HepG2 (cell line): ENCODE data around the gene ARHGEF9.

Experiments
- ATF6 ChIP-seq: sonication (generic); formaldehyde crosslinking; conservative IDR thresholded peaks from 2 replicates; pipeline ENCODE4 v1.4.0; 2020; ENCODE audit warnings: missing genetic modification reagents
- CCAR2 ChIP-seq: fragments of 200-400 bp; formaldehyde crosslinking; optimal IDR thresholded peaks from 2 replicates; pipeline ENCODE3; 2018; ENCODE audit warnings: low read depth, mild to moderate bottlenecking, low read length, moderate library complexity
- CTCF ChIP-seq: sonication (generic); formaldehyde crosslinking; IDR thresholded peaks from 2 replicates; pipeline ENCODE4 v1.5.0; 2020; ENCODE audit warnings: mild to moderate bottlenecking, missing genetic modification reagents, moderate library complexity
- GABPA ChIP-seq, 2 experiments: IDR thresholded peaks; 2 replicates each; pipeline ENCODE4 v1.6.1; 2011 to 2016; ENCODE audit warnings: low read depth in 2 of 2, low read length in 1 of 2, missing biosample characterization in 1 of 2, missing genetic modification characterization in 1 of 2
- LRRFIP1 ChIP-seq: sonication (generic); formaldehyde crosslinking; conservative IDR thresholded peaks from 2 replicates; pipeline ENCODE4 v1.4.0; 2020; ENCODE audit warnings: missing genetic modification reagents
- NR1H2 ChIP-seq: sonication (generic); formaldehyde crosslinking; IDR thresholded peaks from 2 replicates; pipeline ENCODE4 v1.8.1; 2022; ENCODE audit warnings: low read depth, missing genetic modification reagents, borderline replicate concordance
- PHF21A ChIP-seq: sonication (generic); formaldehyde crosslinking; IDR thresholded peaks from 2 replicates; pipeline ENCODE4 v1.5.0; 2020; ENCODE audit warnings: mild to moderate bottlenecking, missing genetic modification reagents
- SOX13 ChIP-seq, 3 experiments: fragments of 450-650 bp in 1 of 3; sonication (generic) in 1 of 3; formaldehyde crosslinking in 1 of 3; IDR thresholded peaks in 2 of 3; conservative IDR thresholded peaks in 1 of 3; 2 replicates each; pipeline versions ENCODE4 v1.5.0 to v1.6.1; 2016 to 2020; ENCODE audit warnings: antibody characterized with exemption in 1 of 3, mild to moderate bottlenecking in 1 of 3, missing compliant biosample characterization in 1 of 3, missing genetic modification reagents in 1 of 3, moderate library complexity in 1 of 3
- SP2 ChIP-seq: sonication (generic); formaldehyde crosslinking; IDR thresholded peaks from 2 replicates; pipeline ENCODE4 v1.5.1; 2020; ENCODE audit warnings: mild to moderate bottlenecking, missing genetic modification reagents
- ZBTB2 ChIP-seq: sonication (generic); formaldehyde crosslinking; IDR thresholded peaks from 2 replicates; pipeline ENCODE4 v1.8.0; 2022; ENCODE audit warnings: low read depth, missing genetic modification reagents
- ZNF576 ChIP-seq: sonication (generic); formaldehyde crosslinking; IDR thresholded peaks from 2 replicates; pipeline ENCODE4 v1.4.0; 2020; ENCODE audit warnings: mild to moderate bottlenecking, missing genetic modification reagents

- TF ChIP-seq GABPA (IDR thresholded peaks at IDR 0.05; ENCODE audit: low read depth, low read length), result no peak
- TF ChIP-seq GABPA (CRISPR knock-in tag; IDR thresholded peaks at IDR 0.05; ENCODE audit: low read depth), result no peak
- no peak for TF ChIP-seq SP2
- TF ChIP-seq LRRFIP1 (CRISPR knock-in tag), result no peak
- no peak for TF ChIP-seq CCAR2
- TF ChIP-seq ZNF576 (CRISPR knock-in tag), result no peak
- no peak for TF ChIP-seq CTCF (CRISPR knock-in tag)
- TF ChIP-seq ATF6 (CRISPR knock-in tag), result no peak
- TF ChIP-seq SOX13 (IDR thresholded peaks at IDR 0.05), result no peak
- TF ChIP-seq SOX13 (CRISPR knock-in tag; conservative IDR thresholded peaks at IDR 0.05 in 1 of 2, IDR thresholded peaks at IDR 0.05 in 1 of 2), result no peak
- TF ChIP-seq PHF21A (CRISPR knock-in tag), result no peak
- TF ChIP-seq NR1H2 (CRISPR knock-in tag), result no peak
- TF ChIP-seq ZBTB2 (CRISPR knock-in tag), result no peak
These were observed 45.1 kb downstream of the ARHGEF9 start for GRCh38 chrX:63739885-63740284.
